ENCODE data around the gene LRIG1. TPM values are rescaled to one million over a fixed set of nuclear protein-coding genes. Genes with fewer than 3 reads are reported as not detected.

Gene LRIG1
- total and polyA plus RNA-seq, 10 of the 15 experiments (the other 5 are each of a cell fraction or from before 2014, with no cell fraction given), result 0.84 to 16.4 (median 8.1) TPM

DNA sequence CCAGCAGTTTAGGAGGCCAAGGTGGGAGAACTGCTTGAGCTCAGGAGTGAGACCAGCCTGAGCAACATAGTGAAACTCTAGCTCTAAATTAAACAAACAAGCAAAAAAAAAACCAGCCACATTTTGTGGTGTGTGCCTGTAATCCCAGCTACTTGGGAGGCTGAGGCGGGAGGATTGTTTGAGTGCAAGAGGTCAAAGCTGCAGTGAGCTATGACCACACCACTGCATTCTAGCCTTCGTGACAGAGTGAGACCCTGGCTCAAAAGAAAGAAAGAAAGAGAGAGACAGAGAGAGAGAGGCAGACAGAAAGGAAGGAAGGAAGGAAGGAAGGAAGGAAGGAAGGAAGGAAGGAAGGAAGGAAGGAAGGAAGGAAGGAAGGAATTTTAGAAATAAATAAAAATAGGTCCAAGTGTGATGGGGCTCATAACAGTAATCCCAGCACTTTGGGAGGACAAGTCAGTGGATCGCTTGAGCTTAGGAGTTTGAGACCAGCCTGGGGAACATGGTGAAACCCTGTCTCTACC lies 38.7 kb upstream of the LRIG1 start:
- RAD21 ChIA-PET (ENCODE audit: unreplicated experiment), result no interaction called here
- CTCF ChIA-PET, result no interaction called here
- ATAC-seq, result no peak
- Histone ChIP-seq H3K9ac (ENCODE audit: control insufficient read depth, insufficient read depth, low read length) (no peak overlapping the region), H3K79me2 (ENCODE audit: control insufficient read depth, insufficient read depth, low read length) (no peaks in the 10 kb centered on the region), H3K4me2 (ENCODE audit: control insufficient read depth, insufficient read depth) (no peak overlapping the region), H3K27ac (ENCODE audit: control insufficient read depth, insufficient read depth) (no peak overlapping the region), H3K4me1 (ENCODE audit: control insufficient read depth, insufficient read depth, low read length) (no peaks in the 10 kb centered on the region), H3K36me3 (ENCODE audit: control insufficient read depth in 2 of 2, insufficient read depth in 2 of 2, low read length in 1 of 2) (no peaks in the 10 kb centered on the region), H3K4me3 (no peak overlapping the region), H4K20me1 (ENCODE audit: control insufficient read depth, insufficient read depth) (no peaks in the 10 kb centered on the region), H2AFZ (ENCODE audit: control insufficient read depth, low read depth, low read length) (no peak overlapping the region), H3K9me3 (replicated peaks; ENCODE audit: control insufficient read depth, insufficient read depth, low read length) (no peaks in the 10 kb centered on the region; the same call in 2 of the 3 replicates), H3K27me3 (replicated peaks in 1 of 2; ENCODE audit: control insufficient read depth in 2 of 2, insufficient read depth in 2 of 2, low read length in 1 of 2) (no peaks in the 10 kb centered on the region; a peak in 1 of 4 replicates)
- intact Hi-C loops (cut with micrococcal nuclease; ENCODE audit: unreplicated experiment) (no loop called here), in situ Hi-C loops (cut with MboI) (no loop called here)
- no peak for FAIRE-seq
- DNase-seq (ENCODE audit: low read depth, low spot score), result no peak
- POLR2A ChIA-PET, result no interaction called here
- WGBS (ENCODE audit: insufficient coverage, insufficient replicate concordance, low lambda C conversion rate, missing lambda C conversion rate), result 63% methylated on average over 3 of the region's 3 CpGs
- BruUV-seq (replicated peaks), result no TSS peak
- SMC1A ChIA-PET (ENCODE audit: uncharacterized antibody, unreplicated experiment), result interaction anchor here (0.7 kb wide), 1 partner anchor 1589 kb away, joined by 3 read pairs; no protein-coding TSS in a partner anchor
- TF ChIP-seq, protein P1, sequence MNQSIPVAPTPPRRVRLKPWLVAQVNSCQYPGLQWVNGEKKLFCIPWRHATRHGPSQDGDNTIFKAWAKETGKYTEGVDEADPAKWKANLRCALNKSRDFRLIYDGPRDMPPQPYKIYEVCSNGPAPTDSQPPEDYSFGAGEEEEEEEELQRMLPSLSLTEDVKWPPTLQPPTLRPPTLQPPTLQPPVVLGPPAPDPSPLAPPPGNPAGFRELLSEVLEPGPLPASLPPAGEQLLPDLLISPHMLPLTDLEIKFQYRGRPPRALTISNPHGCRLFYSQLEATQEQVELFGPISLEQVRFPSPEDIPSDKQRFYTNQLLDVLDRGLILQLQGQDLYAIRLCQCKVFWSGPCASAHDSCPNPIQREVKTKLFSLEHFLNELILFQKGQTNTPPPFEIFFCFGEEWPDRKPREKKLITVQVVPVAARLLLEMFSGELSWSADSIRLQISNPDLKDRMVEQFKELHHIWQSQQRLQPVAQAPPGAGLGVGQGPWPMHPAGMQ (IDR thresholded peaks at IDR 0.05; ENCODE audit: borderline replicate concordance), result no peak
- TF ChIP-seq ZSCAN29 (IDR thresholded peaks at IDR 0.05) (no peak), DPF2 (IDR thresholded peaks at IDR 0.05) (no peak), POLR2A (IDR thresholded peaks at IDR 0.05; ENCODE audit: low read depth, low read length) (no peak), RFX5 (IDR thresholded peaks at IDR 0.05; ENCODE audit: low read depth, low read length) (no peak), CBFB (IDR thresholded peaks at IDR 0.05; ENCODE audit: low read depth) (no peak), SRF (IDR thresholded peaks at IDR 0.05; ENCODE audit: low read depth in 2 of 2, low read length in 2 of 2) (no peak), CHD4 (IDR thresholded peaks at IDR 0.05) (no peak), ZNF217 (IDR thresholded peaks at IDR 0.05) (no peak)
- TF ChIP-seq, protein P2, sequence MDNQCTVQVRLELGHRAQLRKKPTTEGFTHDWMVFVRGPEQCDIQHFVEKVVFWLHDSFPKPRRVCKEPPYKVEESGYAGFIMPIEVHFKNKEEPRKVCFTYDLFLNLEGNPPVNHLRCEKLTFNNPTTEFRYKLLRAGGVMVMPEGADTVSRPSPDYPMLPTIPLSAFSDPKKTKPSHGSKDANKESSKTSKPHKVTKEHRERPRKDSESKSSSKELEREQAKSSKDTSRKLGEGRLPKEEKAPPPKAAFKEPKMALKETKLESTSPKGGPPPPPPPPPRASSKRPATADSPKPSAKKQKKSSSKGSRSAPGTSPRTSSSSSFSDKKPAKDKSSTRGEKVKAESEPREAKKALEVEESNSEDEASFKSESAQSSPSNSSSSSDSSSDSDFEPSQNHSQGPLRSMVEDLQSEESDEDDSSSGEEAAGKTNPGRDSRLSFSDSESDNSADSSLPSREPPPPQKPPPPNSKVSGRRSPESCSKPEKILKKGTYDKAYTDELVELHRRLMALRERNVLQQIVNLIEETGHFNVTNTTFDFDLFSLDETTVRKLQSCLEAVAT (IDR thresholded peaks at IDR 0.05), result no peak
- TF ChIP-seq, protein P3, sequence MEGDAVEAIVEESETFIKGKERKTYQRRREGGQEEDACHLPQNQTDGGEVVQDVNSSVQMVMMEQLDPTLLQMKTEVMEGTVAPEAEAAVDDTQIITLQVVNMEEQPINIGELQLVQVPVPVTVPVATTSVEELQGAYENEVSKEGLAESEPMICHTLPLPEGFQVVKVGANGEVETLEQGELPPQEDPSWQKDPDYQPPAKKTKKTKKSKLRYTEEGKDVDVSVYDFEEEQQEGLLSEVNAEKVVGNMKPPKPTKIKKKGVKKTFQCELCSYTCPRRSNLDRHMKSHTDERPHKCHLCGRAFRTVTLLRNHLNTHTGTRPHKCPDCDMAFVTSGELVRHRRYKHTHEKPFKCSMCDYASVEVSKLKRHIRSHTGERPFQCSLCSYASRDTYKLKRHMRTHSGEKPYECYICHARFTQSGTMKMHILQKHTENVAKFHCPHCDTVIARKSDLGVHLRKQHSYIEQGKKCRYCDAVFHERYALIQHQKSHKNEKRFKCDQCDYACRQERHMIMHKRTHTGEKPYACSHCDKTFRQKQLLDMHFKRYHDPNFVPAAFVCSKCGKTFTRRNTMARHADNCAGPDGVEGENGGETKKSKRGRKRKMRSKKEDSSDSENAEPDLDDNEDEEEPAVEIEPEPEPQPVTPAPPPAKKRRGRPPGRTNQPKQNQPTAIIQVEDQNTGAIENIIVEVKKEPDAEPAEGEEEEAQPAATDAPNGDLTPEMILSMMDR (IDR thresholded peaks at IDR 0.05 in 2 of 3, conservative IDR thresholded peaks at IDR 0.05 in 1 of 3; ENCODE audit: control insufficient read depth in 2 of 3, extremely low read depth in 1 of 3, insufficient read depth in 1 of 3, low read depth in 3 of 3, low read length in 3 of 3), result no peak
- TF ChIP-seq, protein P4, sequence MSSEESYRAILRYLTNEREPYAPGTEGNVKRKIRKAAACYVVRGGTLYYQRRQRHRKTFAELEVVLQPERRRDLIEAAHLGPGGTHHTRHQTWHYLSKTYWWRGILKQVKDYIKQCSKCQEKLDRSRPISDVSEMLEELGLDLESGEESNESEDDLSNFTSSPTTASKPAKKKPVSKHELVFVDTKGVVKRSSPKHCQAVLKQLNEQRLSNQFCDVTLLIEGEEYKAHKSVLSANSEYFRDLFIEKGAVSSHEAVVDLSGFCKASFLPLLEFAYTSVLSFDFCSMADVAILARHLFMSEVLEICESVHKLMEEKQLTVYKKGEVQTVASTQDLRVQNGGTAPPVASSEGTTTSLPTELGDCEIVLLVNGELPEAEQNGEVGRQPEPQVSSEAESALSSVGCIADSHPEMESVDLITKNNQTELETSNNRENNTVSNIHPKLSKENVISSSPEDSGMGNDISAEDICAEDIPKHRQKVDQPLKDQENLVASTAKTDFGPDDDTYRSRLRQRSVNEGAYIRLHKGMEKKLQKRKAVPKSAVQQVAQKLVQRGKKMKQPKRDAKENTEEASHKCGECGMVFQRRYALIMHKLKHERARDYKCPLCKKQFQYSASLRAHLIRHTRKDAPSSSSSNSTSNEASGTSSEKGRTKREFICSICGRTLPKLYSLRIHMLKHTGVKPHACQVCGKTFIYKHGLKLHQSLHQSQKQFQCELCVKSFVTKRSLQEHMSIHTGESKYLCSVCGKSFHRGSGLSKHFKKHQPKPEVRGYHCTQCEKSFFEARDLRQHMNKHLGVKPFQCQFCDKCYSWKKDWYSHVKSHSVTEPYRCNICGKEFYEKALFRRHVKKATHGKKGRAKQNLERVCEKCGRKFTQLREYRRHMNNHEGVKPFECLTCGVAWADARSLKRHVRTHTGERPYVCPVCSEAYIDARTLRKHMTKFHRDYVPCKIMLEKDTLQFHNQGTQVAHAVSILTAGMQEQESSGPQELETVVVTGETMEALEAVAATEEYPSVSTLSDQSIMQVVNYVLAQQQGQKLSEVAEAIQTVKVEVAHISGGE (CRISPR knock-in tag; IDR thresholded peaks at IDR 0.05), result no peak
- TF ChIP-seq, protein P5, sequence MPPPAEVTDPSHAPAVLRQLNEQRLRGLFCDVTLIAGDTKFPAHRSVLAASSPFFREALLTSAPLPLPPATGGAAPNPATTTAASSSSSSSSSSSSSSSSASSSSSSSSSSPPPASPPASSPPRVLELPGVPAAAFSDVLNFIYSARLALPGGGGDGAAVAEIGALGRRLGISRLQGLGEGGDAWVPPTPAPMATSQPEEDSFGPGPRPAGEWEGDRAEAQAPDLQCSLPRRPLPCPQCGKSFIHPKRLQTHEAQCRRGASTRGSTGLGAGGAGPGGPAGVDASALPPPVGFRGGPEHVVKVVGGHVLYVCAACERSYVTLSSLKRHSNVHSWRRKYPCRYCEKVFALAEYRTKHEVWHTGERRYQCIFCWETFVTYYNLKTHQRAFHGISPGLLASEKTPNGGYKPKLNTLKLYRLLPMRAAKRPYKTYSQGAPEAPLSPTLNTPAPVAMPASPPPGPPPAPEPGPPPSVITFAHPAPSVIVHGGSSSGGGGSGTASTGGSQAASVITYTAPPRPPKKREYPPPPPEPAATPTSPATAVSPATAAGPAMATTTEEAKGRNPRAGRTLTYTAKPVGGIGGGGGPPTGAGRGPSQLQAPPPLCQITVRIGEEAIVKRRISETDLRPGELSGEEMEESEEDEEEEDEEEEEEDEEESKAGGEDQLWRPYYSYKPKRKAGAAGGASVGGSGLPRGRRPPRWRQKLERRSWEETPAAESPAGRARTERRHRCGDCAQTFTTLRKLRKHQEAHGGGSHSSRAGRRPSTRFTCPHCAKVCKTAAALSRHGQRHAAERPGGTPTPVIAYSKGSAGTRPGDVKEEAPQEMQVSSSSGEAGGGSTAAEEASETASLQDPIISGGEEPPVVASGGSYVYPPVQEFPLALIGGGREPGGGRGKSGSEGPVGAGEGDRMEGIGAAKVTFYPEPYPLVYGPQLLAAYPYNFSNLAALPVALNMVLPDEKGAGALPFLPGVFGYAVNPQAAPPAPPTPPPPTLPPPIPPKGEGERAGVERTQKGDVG (CRISPR knock-in tag; IDR thresholded peaks at IDR 0.05), result no peak
